Measurements from ENCODE around the gene HOXC4.
"Not testable (repeated sequence)": the region's sequence is repeated elsewhere in the genome, so short reads cannot be mapped to it uniquely, and the experiment has no call there.

HOXC4 gene

GRCh38 chr12:54058128-54058768 is 4.6 kb downstream of the HOXC4 start:
- no peak for DNase-seq

- DNase-seq, result no peak
These were observed 6.0 kb downstream of the HOXC4 start for GRCh38 chr12:54059668-54060067.

GRCh38 chr12:54060174-54060974 is 6.7 kb downstream of the HOXC4 start:
- no peak for DNase-seq

- DNase-seq, result no peak
These were observed 7.5 kb downstream of the HOXC4 start for GRCh38 chr12:54060975-54061778.

GRCh38 chr12:54065677-54066076 is 12.0 kb downstream of the HOXC4 start:
- no peak for DNase-seq

GRCh38 chr12:54066408-54066807 is 12.8 kb downstream of the HOXC4 start:
- DNase-seq, result no peak

GRCh38 chr12:54068418-54069070 is 14.9 kb downstream of the HOXC4 start:
- DNase-seq, result no peak

- DNase-seq, result no peak
These were observed 18.3 kb downstream of the HOXC4 start for GRCh38 chr12:54071942-54072341.

- no peak for DNase-seq
These were observed 20.7 kb downstream of the HOXC4 start for GRCh38 chr12:54074308-54074707.

- no peak for DNase-seq
These were observed 21.8 kb downstream of the HOXC4 start for GRCh38 chr12:54075409-54075808.

- no peak for DNase-seq
These were observed 22.3 kb downstream of the HOXC4 start for GRCh38 chr12:54075974-54076373.

- not testable (repeated sequence) for DNase-seq
These were observed 24.2 kb downstream of the HOXC4 start for GRCh38 chr12:54077843-54078242.

- DNase-seq, result not testable (repeated sequence)
These were observed 25.5 kb downstream of the HOXC4 start for GRCh38 chr12:54079115-54079514.

- DNase-seq, result not testable (repeated sequence)
These were observed 26.6 kb downstream of the HOXC4 start for GRCh38 chr12:54080008-54080924.

GRCh38 chr12:54081053-54081514 is 27.4 kb downstream of the HOXC4 start:
- not testable (repeated sequence) for DNase-seq

- DNase-seq, result not testable (repeated sequence)
These were observed 28.2 kb downstream of the HOXC4 start for GRCh38 chr12:54081581-54082396.

GRCh38 chr12:54082397-54082892 is 28.8 kb downstream of the HOXC4 start:
- DNase-seq, result peak in 1 of 2 experiments; percentile 11

- not testable (repeated sequence) for DNase-seq
These were observed 34.4 kb downstream of the HOXC4 start for GRCh38 chr12:54088011-54088410.

GRCh38 chr12:54089465-54089864 is 35.8 kb downstream of the HOXC4 start:
- DNase-seq, result not testable (repeated sequence)

GRCh38 chr12:54090312-54090711 is 36.7 kb downstream of the HOXC4 start:
- not testable (repeated sequence) for DNase-seq

Measured in SHP77 (cell line).